Measurements from ENCODE around the gene ANO10.

The ANO10 gene

GRCh38 chr3:43638594-43639447 is 17.0 kb upstream of the ANO10 start:
- Mint-ChIP-seq H3K9me3 (no peaks in the 10 kb centered on the region), H3K27ac (peak overlapping the region; percentile 37), H3K36me3 (no peaks in the 10 kb centered on the region), H3K4me3 (no peak overlapping the region), H3K4me1 (peaks cover 7% of the 10 kb centered on the region), H3K27me3 (peaks cover 10% of the 10 kb centered on the region)
- peak; percentile 55 for ATAC-seq

DNA sequence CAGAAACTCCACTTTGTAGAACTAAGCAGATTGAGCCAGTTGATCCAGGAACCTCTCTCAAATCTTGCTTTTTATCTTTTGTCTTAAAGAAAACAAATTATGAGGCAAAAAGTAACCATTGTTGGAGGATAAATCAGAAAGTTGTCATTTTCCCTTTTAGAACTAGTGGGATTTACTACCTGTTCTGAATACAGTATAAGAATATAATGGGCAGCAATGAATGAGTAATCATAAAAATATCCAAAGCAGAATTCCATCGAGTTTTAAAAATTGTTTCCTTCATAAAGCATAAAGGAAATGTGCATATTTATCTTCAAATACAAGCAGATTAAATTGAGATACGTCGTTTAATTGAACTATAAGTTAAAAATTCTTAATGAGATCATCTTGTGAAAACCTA is 15.9 kb upstream of the ANO10 start:
- Mint-ChIP-seq H3K4me1 (peaks cover 7% of the 10 kb centered on the region), H3K9me3 (no peaks in the 10 kb centered on the region), H3K4me3 (no peak overlapping the region), H3K27me3 (peaks cover 10% of the 10 kb centered on the region), H3K36me3 (no peaks in the 10 kb centered on the region), H3K27ac (no peak overlapping the region)
- ATAC-seq, result no peak

GRCh38 chr3:43632986-43633385 is 11.2 kb upstream of the ANO10 start:
- Mint-ChIP-seq H3K27me3 (peaks cover 42% of the 10 kb centered on the region), H3K36me3 (no peaks in the 10 kb centered on the region), H3K4me3 (no peak overlapping the region), H3K27ac (no peak overlapping the region), H3K4me1 (peaks cover 7% of the 10 kb centered on the region), H3K9me3 (peaks cover 3% of the 10 kb centered on the region)
- ATAC-seq, result no peak

DNA sequence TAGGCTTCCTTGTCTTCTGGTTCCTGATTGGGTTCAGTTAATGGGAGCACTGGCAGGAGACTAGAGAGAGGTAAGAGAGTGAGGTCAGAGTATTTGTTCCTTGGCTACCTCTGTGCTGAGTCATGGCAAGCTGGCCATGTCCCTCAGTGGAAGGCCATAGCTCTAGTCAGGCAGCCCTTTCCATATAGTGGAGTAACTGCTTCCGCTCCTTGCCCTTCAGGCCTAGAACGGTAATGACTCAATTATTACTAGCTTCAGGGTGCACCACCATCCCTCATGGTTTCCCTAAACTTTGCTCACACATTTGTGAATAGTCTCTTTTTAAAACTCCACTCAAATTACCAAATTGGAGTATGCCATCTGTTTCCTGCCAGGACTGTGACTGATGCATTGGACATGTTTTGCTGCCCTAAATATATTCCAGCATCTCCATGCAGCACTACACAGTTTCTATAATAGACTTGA is 10.5 kb upstream of the ANO10 start:
- no peak for ATAC-seq

DNA sequence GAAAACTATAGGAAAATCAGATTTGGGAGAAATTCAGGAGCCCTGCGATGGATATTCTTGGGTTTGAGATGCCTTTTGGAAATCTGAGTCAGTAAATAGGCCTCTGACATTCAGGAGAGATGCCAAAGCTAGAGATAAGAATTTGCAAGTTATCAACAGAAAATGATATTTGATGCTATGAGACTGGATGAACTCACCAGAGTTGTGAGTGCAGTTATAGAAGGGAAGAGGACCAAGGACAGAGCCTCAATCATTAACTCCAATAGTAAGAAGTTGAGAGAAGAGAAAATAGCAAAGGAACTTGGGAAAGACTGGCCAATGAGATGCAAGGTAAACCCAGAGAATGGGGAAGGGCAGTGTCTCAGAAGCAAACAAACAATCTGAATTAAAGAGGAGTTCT is 7.9 kb upstream of the ANO10 start:
- ATAC-seq, result no peak
- peaks cover 32% of the 10 kb centered on the region for H3K27me3 Mint-ChIP-seq
- H3K4me1 Mint-ChIP-seq, result peaks cover 7% of the 10 kb centered on the region
- peaks cover 3% of the 10 kb centered on the region for H3K9me3 Mint-ChIP-seq
- H3K4me3 Mint-ChIP-seq, result no peak overlapping the region
- H3K27ac Mint-ChIP-seq, result peak overlapping the region; percentile 15
- no peaks in the 10 kb centered on the region for H3K36me3 Mint-ChIP-seq

More for the DNA sequence above, 10.5 kb upstream of the ANO10 start:
- Mint-ChIP-seq H3K4me3 (no peak overlapping the region), H3K4me1 (peaks cover 7% of the 10 kb centered on the region), H3K27me3 (peaks cover 42% of the 10 kb centered on the region), H3K36me3 (no peaks in the 10 kb centered on the region), H3K9me3 (peaks cover 3% of the 10 kb centered on the region), H3K27ac (no peak overlapping the region)

- peaks cover 32% of the 10 kb centered on the region for H3K27me3 Mint-ChIP-seq
- peaks cover 7% of the 10 kb centered on the region for H3K4me1 Mint-ChIP-seq
- no peak for ATAC-seq
- no peak overlapping the region for H3K4me3 Mint-ChIP-seq
- peak overlapping the region; percentile 15 for H3K27ac Mint-ChIP-seq
- no peaks in the 10 kb centered on the region for H3K36me3 Mint-ChIP-seq
- peaks cover 3% of the 10 kb centered on the region for H3K9me3 Mint-ChIP-seq
Measured at GRCh38 chr3:43629257-43629656, 7.4 kb upstream of the ANO10 start.

GRCh38 chr3:43627360-43627759 is 5.5 kb upstream of the ANO10 start:
- no peak for ATAC-seq
- Mint-ChIP-seq H3K9me3 (peaks cover 3% of the 10 kb centered on the region), H3K27ac (no peak overlapping the region), H3K4me1 (peaks cover 13% of the 10 kb centered on the region), H3K36me3 (no peaks in the 10 kb centered on the region), H3K4me3 (no peak overlapping the region), H3K27me3 (peaks cover 32% of the 10 kb centered on the region)

DNA sequence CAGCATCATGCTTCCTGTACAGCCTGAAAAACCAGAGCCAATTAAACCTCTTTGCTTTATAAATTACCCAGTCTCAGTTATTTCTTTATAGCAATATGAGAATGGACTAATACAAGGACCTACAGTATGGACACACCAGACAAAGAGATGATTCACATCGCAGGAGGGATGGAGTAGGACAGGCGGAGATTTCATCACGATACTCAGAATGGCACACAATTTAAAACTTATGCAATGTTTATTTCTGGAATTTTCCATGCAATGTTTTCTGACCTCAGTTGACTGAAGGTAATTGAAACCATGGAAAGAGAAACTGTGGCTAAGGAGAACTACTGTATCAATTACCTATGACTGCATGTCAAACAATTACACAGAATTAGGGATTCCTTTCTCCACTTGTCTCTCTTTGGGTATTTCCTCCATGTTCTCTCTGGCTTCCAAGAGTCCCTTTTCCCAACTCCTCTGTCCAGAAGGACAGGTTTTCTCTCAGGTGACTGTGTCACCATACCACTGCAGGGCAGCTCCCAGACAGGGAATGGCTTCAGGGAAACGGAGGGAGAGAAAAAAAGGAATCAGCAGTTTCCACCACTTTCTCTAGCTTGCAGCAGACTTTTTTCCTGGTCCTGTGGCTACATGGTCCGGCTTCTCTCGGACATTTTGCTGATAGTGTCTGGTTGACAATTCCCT is 3.0 kb upstream of the ANO10 start:
- H3K27me3 Mint-ChIP-seq, result peaks cover 16% of the 10 kb centered on the region
- no peaks in the 10 kb centered on the region for H3K36me3 Mint-ChIP-seq
- peaks cover 23% of the 10 kb centered on the region for H3K4me1 Mint-ChIP-seq
- no peak for ATAC-seq
- H3K4me3 Mint-ChIP-seq, result no peak overlapping the region
- H3K27ac Mint-ChIP-seq, result no peak overlapping the region
- H3K9me3 Mint-ChIP-seq, result peaks cover 3% of the 10 kb centered on the region

GRCh38 chr3:43620831-43621655 is 768 bp downstream of the ANO10 start:
- no peaks in the 10 kb centered on the region for H3K36me3 Mint-ChIP-seq
- peak overlapping the region; percentile 84 for H3K4me3 Mint-ChIP-seq
- H3K4me1 Mint-ChIP-seq, result peaks cover 17% of the 10 kb centered on the region
- H3K27ac Mint-ChIP-seq, result peak overlapping the region; percentile 68
- no peak for ATAC-seq
- H3K9me3 Mint-ChIP-seq, result no peaks in the 10 kb centered on the region
- H3K27me3 Mint-ChIP-seq, result no peaks in the 10 kb centered on the region

GRCh38 chr3:43619588-43619987 is 2.2 kb downstream of the ANO10 start:
- ATAC-seq, result no peak
- Mint-ChIP-seq H3K4me1 (peaks cover 17% of the 10 kb centered on the region), H3K36me3 (no peaks in the 10 kb centered on the region), H3K4me3 (no peak overlapping the region), H3K27ac (no peak overlapping the region), H3K9me3 (no peaks in the 10 kb centered on the region), H3K27me3 (no peaks in the 10 kb centered on the region)

DNA sequence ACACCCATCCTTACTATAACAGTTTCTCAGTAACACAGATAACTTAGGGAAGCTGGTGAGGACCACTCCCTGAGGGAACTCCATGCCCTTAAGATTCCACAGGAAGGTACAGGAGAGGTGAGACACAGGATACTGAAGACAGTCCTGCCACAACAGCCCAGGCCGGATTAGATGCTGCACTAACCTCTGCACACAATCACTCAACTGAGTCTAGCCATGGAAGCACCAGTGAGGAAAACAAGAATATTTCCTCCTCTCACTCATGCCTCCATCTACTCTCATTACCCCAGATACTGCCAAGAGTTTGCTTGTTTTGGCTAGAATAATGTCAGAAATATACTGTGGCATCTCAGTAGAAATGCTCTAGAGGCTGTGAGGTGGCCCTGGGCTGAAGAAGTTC is 3.7 kb downstream of the ANO10 start:
- Mint-ChIP-seq H3K4me3 (no peak overlapping the region), H3K4me1 (peaks cover 17% of the 10 kb centered on the region), H3K9me3 (no peaks in the 10 kb centered on the region), H3K27me3 (no peaks in the 10 kb centered on the region), H3K27ac (no peak overlapping the region), H3K36me3 (no peaks in the 10 kb centered on the region)
- no peak for ATAC-seq

DNA sequence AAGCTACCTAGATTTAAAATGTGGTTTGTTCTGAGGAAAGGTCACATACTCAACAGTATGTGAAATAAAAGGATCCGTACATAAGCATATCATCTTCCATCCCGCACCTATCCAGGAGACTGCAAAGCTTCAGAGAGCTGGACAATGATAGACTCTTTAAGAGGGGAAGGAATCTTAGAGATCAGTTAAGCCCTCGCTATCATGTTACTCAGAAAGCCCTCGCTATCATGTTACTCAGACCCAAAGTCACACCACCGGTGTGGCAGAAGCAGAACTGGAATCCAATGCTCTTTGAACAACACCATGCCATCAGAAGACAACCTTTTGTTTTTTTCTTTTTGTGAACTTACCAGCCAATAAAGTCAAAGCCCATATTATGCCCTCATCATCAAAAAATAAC is 5.8 kb downstream of the ANO10 start:
- H3K4me1 Mint-ChIP-seq, result peaks cover under 1% of the 10 kb centered on the region
- no peak overlapping the region for H3K4me3 Mint-ChIP-seq
- H3K27ac Mint-ChIP-seq, result no peak overlapping the region
- H3K27me3 Mint-ChIP-seq, result no peaks in the 10 kb centered on the region
- no peaks in the 10 kb centered on the region for H3K9me3 Mint-ChIP-seq
- no peaks in the 10 kb centered on the region for H3K36me3 Mint-ChIP-seq
- no peak for ATAC-seq

DNA sequence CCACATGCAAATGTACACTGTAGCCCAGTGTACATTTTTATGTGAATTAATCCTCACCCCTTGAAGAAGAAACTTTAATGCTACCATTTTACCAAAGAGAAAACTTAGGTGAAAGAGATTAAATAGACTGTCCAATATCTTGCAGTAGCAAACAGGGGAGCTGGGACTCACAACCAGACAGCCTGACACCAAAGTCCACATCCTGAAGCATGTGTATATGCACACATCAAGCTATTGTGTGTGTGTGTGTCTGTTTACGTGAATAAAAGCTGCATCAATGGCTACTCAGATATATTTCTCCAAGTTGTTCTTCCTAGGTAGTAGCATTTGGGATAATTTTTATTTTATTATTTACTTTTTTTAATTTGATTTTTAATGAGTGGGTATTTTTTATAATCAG is 6.7 kb downstream of the ANO10 start:
- Mint-ChIP-seq H3K4me3 (no peak overlapping the region), H3K27me3 (no peaks in the 10 kb centered on the region), H3K36me3 (no peaks in the 10 kb centered on the region), H3K27ac (no peak overlapping the region), H3K9me3 (no peaks in the 10 kb centered on the region), H3K4me1 (no peaks in the 10 kb centered on the region)
- ATAC-seq, result no peak

- H3K4me3 Mint-ChIP-seq, result no peak overlapping the region
- no peaks in the 10 kb centered on the region for H3K4me1 Mint-ChIP-seq
- H3K36me3 Mint-ChIP-seq, result no peaks in the 10 kb centered on the region
- no peak for ATAC-seq
- no peak overlapping the region for H3K27ac Mint-ChIP-seq
- H3K27me3 Mint-ChIP-seq, result no peaks in the 10 kb centered on the region
- H3K9me3 Mint-ChIP-seq, result no peaks in the 10 kb centered on the region
Measured at GRCh38 chr3:43613976-43614375, 7.8 kb downstream of the ANO10 start.

DNA sequence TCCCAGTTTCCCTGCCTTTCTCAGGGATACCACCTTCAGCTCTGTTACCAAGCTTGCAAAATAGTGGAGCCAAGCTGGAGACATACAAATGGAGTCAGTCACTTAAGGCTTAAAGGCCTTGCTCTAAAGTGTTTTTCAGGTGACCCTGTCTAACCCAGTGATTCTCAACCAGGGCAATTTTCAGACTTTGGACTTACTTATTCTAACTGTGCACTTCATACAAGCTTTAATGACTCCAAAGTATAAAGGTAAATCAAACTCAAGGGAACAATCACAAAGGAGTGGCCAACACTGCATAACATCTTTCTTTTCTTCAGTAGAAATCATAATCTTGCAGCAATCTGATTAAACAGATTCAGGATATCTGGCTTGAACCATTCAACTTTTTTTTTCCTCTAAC is 9.4 kb downstream of the ANO10 start:
- Mint-ChIP-seq H3K4me1 (no peaks in the 10 kb centered on the region), H3K4me3 (no peak overlapping the region), H3K27ac (no peak overlapping the region), H3K36me3 (no peaks in the 10 kb centered on the region), H3K27me3 (no peaks in the 10 kb centered on the region), H3K9me3 (no peaks in the 10 kb centered on the region)
- ATAC-seq, result no peak

Data from stimulated activated memory B cell treated with anti-CD40 and anti-IgM and Interleukin-4, amounts not matched to agents 10 μg/mL and 1 μg/mL and 100 μg/mL, for 72 hours (primary cell).